AG04450 (cell line): ENCODE data around the gene SPRING1. TPM values are rescaled to one million over a fixed set of nuclear protein-coding genes. Genes with fewer than 3 reads are reported as not detected.
"Not testable (repeated sequence)": the region's sequence is repeated elsewhere in the genome, so short reads cannot be mapped to it uniquely, and the experiment has no call there.

Source experiments
- CTCF ChIA-PET: fragments of 300-600, 350-600 bp; formaldehyde crosslinking; extraction: SDS; loops from one replicate; lab custom pipeline; 2022; ENCODE audit warnings: antibody characterized with exemption, inconsistent platforms; lab: Charles Lee
- POLR2A ChIA-PET: fragments of 350-600 bp; formaldehyde crosslinking; extraction: SDS; loops from one replicate; lab custom pipeline; 2021; ENCODE audit warnings: antibody characterized with exemption, inconsistent platforms; lab: Yijun Ruan, JAX
- DNase-seq: peaks from one replicate; pipeline ENCODE4 v3.0.0-alpha.2; 2011; ENCODE audit warnings: low read depth, low spot score
- H3K27ac ChIP-seq: one replicate; pipeline ENCODE4 v1.5.1; 2012; ENCODE audit warnings: low read depth, low read length, control low read depth
- H3K27me3 ChIP-seq: one replicate; pipeline ENCODE4 v1.6.0; 2012; ENCODE audit warnings: low read length; ENCODE audit not compliant: control insufficient read depth, insufficient read depth
- H3K4me3 ChIP-seq: 2 replicates; pipeline ENCODE4 v1.5.1; 2011; ENCODE audit warnings: mild to moderate bottlenecking, low read depth, low read length, control low read depth
- H3K9me3 ChIP-seq: 2 replicates; pipeline ENCODE4 v1.5.1; 2012; ENCODE audit warnings: low read length; ENCODE audit not compliant: control insufficient read depth, insufficient read depth
- polyA plus RNA-seq: library from polyadenylated mRNA; depleted of rRNA; stranded (reverse); fragments of >200 nt; gene quantifications from 2 replicates; pipeline ENCODE4 v1.2.3, GENCODE V29; 2011
- TF ChIP-seq, protein P1 (sequence below): IDR thresholded peaks from 2 replicates; pipeline ENCODE4 v1.5.1; 2011; ENCODE audit warnings: low read depth, low read length, control low read depth, inconsistent platforms

Gene SPRING1
- polyA plus RNA-seq, 1 experiment = 15.5 TPM

DNA sequence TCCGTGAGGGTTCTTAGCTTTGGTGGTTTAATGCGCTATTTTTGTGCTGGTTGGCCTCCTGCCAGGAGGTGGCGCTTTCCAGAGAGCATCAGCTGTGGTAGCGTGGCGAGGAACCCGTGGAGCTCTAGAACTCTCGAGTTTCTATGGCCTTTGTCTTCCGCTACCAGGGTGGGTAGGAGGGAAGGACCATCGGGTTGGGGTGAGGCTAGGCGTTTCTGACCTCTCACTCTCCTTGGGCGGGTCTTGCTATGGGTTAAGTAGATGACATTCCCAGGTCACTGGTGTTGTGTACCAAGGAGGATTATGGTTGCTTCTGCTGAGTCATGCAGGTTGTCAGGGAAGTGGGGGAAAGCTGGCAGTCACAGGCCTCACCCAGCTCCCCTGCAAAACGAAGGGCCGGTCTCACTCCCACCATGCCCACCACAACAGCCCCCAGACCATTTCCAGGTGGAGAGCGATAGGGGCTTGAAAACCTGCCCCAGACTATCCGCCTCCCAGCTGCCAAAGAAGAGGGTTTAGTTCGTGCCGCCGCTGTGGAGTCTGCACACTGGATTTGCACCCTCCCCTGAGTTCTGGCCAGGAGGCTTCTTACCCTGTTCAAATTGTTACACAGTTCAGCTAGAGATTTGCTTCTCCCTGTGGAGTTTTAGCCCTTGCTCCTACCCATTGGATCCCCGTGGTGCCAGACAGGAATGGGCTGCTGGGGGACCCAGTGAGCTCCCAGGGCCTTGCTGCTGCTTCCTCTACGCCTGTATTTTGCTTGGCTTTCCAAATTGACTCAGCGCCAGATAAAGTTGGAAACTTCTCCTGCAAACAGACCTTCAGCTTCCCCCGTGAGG, 22.1 kb upstream of the SPRING1 start:
- Histone ChIP-seq H3K9me3 (no peaks in the 10 kb centered on the region), H3K27ac (no peak overlapping the region), H3K27me3 (no peaks in the 10 kb centered on the region), H3K4me3 (no peak overlapping the region)
- DNase-seq = no peak
- ChIA-PET CTCF (interaction anchor here (0.6 kb wide), 1 partner anchor 51 kb away, joined by 3 read pairs; no protein-coding TSS in a partner anchor), POLR2A (no interaction called here)
- TF ChIP-seq, protein P1, sequence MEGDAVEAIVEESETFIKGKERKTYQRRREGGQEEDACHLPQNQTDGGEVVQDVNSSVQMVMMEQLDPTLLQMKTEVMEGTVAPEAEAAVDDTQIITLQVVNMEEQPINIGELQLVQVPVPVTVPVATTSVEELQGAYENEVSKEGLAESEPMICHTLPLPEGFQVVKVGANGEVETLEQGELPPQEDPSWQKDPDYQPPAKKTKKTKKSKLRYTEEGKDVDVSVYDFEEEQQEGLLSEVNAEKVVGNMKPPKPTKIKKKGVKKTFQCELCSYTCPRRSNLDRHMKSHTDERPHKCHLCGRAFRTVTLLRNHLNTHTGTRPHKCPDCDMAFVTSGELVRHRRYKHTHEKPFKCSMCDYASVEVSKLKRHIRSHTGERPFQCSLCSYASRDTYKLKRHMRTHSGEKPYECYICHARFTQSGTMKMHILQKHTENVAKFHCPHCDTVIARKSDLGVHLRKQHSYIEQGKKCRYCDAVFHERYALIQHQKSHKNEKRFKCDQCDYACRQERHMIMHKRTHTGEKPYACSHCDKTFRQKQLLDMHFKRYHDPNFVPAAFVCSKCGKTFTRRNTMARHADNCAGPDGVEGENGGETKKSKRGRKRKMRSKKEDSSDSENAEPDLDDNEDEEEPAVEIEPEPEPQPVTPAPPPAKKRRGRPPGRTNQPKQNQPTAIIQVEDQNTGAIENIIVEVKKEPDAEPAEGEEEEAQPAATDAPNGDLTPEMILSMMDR = no peak

GRCh38 chr12:116754783-116755182, 16.9 kb upstream of the SPRING1 start:
- DNase-seq, H3K27ac ChIP-seq, H3K9me3 ChIP-seq, POLR2A ChIA-PET, H3K4me3 ChIP-seq, H3K27me3 ChIP-seq, CTCF ChIA-PET: not testable (repeated sequence)

GRCh38 chr12:116754097-116754496, 16.2 kb upstream of the SPRING1 start:
- CTCF ChIA-PET, H3K9me3 ChIP-seq, DNase-seq, POLR2A ChIA-PET, H3K27me3 ChIP-seq, H3K4me3 ChIP-seq, H3K27ac ChIP-seq: not testable (repeated sequence)

GRCh38 chr12:116750298-116750697, 12.4 kb upstream of the SPRING1 start:
- no peak for DNase-seq
- Histone ChIP-seq H3K9me3 (no peaks in the 10 kb centered on the region), H3K27me3 (no peaks in the 10 kb centered on the region), H3K27ac (no peak overlapping the region), H3K4me3 (no peak overlapping the region)
- ChIA-PET POLR2A (no interaction called here), CTCF (no interaction called here)
- TF ChIP-seq, protein P1 = no peak

DNA sequence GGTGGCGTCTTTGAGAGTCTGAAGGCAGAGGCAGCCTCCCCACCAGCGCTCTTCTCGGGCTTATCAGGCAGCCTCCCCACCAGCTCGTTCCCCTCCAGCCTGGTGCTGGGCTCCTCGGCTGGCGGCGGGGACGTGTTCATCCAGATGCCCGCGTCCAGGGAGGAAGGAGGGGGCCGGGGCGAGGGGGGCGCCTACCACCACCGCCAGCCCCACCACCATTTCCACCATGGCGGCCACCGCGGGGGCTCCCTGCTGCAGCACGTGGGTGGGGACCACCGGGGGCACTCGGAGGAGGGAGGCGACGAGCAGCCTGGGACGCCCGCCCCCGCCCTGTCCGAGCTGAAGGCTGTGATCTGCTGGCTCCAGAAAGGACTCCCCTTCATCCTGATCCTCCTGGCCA, 12.0 kb upstream of the SPRING1 start:
- Histone ChIP-seq H3K27ac (no peak overlapping the region), H3K27me3 (no peaks in the 10 kb centered on the region), H3K9me3 (no peaks in the 10 kb centered on the region), H3K4me3 (no peak overlapping the region)
- TF ChIP-seq, protein P1 = no peak
- CTCF ChIA-PET = no interaction called here
- POLR2A ChIA-PET = no interaction called here
- DNase-seq = no peak

DNA sequence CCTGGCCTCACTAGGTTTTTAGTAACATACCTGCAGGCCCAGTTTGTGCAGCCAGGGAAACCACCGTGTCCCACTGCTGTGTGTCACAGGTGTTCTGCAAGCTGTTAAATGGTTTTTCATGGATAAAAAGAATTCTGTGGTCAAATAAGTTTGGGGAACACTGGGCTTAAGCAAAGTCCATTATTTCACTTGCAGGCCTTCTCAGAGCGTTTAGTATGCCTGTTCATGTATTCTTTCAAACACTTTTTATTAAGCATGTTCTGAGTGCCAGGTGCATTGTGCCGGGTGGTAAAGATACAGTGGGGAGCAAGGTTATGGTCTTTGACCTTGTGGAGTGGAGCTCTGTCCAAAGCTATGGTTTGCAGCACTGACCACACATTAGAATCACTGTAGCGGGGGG, 7.7 kb upstream of the SPRING1 start:
- TF ChIP-seq, protein P1 = no peak
- ChIA-PET POLR2A (no interaction called here), CTCF (no interaction called here)
- Histone ChIP-seq H3K27ac (no peak overlapping the region), H3K27me3 (no peaks in the 10 kb centered on the region), H3K9me3 (no peaks in the 10 kb centered on the region), H3K4me3 (no peak overlapping the region)
- DNase-seq = no peak
